Fibroblast of the aortic adventitia (primary cell): ENCODE data around the gene OR2A25. TPM values are rescaled to one million over a fixed set of nuclear protein-coding genes. Genes with fewer than 3 reads are reported as not detected.

Experiments
- DNase-seq: peaks from one replicate; pipeline ENCODE4 v3.0.0-alpha.2; 2010; ENCODE audit warnings: low read depth
- H3K4me3 ChIP-seq: 2 replicates; pipeline ENCODE4 v1.5.1; 2011; ENCODE audit warnings: low read depth, mild to moderate bottlenecking, control low read depth, low read length, moderate library complexity
- total RNA-seq: library from RNA; depleted of rRNA; stranded (reverse); fragments of >200 nt; gene quantifications from 2 replicates; pipeline ENCODE4 v1.2.3, GENCODE V29; 2012; ENCODE audit warnings: low replicate concordance
- TF ChIP-seq, protein P1 (sequence below): IDR thresholded peaks from 2 replicates; pipeline ENCODE4 v1.5.1; 2011; ENCODE audit warnings: mild to moderate bottlenecking, low read length, control low read depth, inconsistent platforms; ENCODE audit not compliant: insufficient read depth

OR2A25 gene
- total RNA-seq, 1 donor = not detected

GRCh38 chr7:144090667-144091066 is 21.1 kb downstream of the OR2A25 start:
- TF ChIP-seq, protein P1, sequence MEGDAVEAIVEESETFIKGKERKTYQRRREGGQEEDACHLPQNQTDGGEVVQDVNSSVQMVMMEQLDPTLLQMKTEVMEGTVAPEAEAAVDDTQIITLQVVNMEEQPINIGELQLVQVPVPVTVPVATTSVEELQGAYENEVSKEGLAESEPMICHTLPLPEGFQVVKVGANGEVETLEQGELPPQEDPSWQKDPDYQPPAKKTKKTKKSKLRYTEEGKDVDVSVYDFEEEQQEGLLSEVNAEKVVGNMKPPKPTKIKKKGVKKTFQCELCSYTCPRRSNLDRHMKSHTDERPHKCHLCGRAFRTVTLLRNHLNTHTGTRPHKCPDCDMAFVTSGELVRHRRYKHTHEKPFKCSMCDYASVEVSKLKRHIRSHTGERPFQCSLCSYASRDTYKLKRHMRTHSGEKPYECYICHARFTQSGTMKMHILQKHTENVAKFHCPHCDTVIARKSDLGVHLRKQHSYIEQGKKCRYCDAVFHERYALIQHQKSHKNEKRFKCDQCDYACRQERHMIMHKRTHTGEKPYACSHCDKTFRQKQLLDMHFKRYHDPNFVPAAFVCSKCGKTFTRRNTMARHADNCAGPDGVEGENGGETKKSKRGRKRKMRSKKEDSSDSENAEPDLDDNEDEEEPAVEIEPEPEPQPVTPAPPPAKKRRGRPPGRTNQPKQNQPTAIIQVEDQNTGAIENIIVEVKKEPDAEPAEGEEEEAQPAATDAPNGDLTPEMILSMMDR = no peak
- DNase-seq = no peak
- no peak overlapping the region for H3K4me3 ChIP-seq

GRCh38 chr7:144098776-144099175 is 29.2 kb downstream of the OR2A25 start:
- DNase-seq = no peak
- no peak overlapping the region for H3K4me3 ChIP-seq

DNA sequence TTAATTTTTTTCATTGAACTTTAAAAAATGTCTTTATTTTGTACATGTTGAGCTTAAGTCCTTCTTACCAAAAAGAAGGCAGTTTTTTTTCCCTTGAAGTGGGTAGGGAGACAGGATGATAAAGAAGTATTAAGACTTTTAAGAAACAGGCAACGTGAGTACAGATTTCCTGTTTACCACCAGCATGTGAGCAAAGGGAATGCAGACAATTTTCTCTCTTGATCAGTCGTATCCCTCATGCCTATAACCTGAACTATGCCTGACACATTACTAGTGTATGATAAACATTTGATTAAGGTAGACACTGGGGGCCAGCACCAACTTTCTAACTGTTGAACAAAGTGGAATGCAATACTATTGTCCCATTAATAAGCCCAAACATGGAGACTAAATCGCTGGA is 31.0 kb downstream of the OR2A25 start:
- H3K4me3 ChIP-seq = no peak overlapping the region
- DNase-seq = no peak
- TF ChIP-seq, protein P1 = no peak

More at GRCh38 chr7:144098776-144099175, 29.2 kb downstream of the OR2A25 start:
- TF ChIP-seq, protein P1 = no peak

DNA sequence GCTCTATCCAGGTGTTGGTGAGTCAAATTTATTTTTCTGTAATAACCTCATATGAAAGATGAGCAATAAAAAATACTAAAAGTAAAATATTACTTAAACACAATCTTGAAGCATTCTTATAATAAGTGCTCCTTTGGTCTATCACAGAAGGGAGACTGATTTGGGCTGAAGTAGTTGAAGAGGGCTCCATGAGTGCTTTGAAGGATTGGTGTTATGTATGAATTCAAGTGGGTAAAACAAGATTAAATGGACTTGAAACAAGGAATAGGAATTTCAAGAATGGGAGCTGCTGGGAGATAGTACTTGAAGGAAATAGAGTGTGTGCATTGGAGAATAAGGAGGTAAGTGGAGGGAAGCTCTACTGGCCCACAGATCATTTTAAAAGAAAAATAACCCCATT is 32.4 kb downstream of the OR2A25 start:
- TF ChIP-seq, protein P1 = no peak
- DNase-seq = no peak
- no peak overlapping the region for H3K4me3 ChIP-seq

DNA sequence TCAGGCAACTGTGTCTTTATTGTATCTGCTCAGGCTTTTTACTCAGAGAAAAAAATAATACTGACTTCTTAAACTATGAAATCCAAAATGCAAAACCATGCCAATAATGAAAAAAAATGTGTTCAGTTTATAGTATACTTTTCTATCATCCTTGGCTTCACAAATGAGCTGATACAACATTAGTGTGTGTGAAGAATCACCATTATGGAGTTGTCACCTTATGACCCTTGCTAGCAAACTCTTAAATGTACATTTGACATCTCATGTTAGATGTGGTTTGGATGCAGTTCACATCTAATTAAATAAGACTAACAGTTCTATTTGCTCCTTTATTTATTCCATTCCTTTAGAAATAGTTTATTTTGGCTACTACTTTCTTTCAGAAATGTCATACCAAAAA is 35.6 kb downstream of the OR2A25 start:
- H3K4me3 ChIP-seq = no peak overlapping the region

GRCh38 chr7:144109283-144109682 is 39.7 kb downstream of the OR2A25 start, which contains the start of gene OR2A2:
Gene OR2A2 (plus strand): TSS chr7:144109583. CDS start chr7:144109583, 0 bp downstream.
- H3K4me3 ChIP-seq = no peak within 1 kb of the TSS
- no peak for DNase-seq
- TF ChIP-seq, protein P1 = no peak

More for the DNA sequence above, 35.6 kb downstream of the OR2A25 start:
- DNase-seq = no peak
- TF ChIP-seq, protein P1 = no peak

GRCh38 chr7:144110272-144110671 is 40.7 kb downstream of the OR2A25 start:
- no peak for DNase-seq
- no peak overlapping the region for H3K4me3 ChIP-seq
- TF ChIP-seq, protein P1 = no peak
